Prostate gland (tissue), 2 donors: ENCODE measurements around the gene SYT14. TPM values are rescaled to one million over a fixed set of nuclear protein-coding genes. Genes with fewer than 3 reads are reported as not detected.

Source experiments
- DNase-seq: peaks from one replicate; pipeline ENCODE4 v3.0.0-alpha.2; 2019; ENCODE audit warnings: low spot score
- H3K27ac ChIP-seq, 2 donors: fragments of 200-600 bp; sonication (generic); 2 replicates each; pipeline ENCODE4 v1.5.1; 2017 to 2019
- H3K27me3 ChIP-seq: fragments of 200-600 bp; sonication (generic); replicated peaks from 2 replicates; pipeline ENCODE4 v1.5.1; 2019; ENCODE audit not compliant: insufficient read depth
- H3K36me3 ChIP-seq, 2 donors: fragments of 200-600 bp; sonication (generic); 1 replicate in 1 of 2; 2 replicates in 1 of 2; pipeline versions ENCODE4 v1.5.1 to v1.8.1; 2017 to 2019
- H3K4me1 ChIP-seq: fragments of 200-600 bp; sonication (generic); replicated peaks from 2 replicates; pipeline ENCODE4 v1.5.1; 2019
- H3K4me3 ChIP-seq, 2 donors: fragments of 200-600 bp; sonication (generic); 2 replicates each; pipeline ENCODE4 v1.5.1; 2017 to 2019
- H3K9me3 ChIP-seq: fragments of 200-600 bp; sonication (generic); 2 replicates; pipeline ENCODE4 v1.5.1; 2017
- POLR2A ChIP-seq: fragments of 450-650 bp; IDR thresholded peaks from one replicate; pipeline ENCODE4 v1.6.1; 2016; ENCODE audit warnings: antibody characterized with exemption, mild to moderate bottlenecking
- POLR2AphosphoS5 ChIP-seq: sonication (generic); formaldehyde crosslinking; IDR thresholded peaks from one replicate; pipeline ENCODE4 v1.6.1; 2017; ENCODE audit warnings: antibody characterized with exemption
- whole genome bisulfite sequencing: methylation state at CpG from one replicate; pipeline ENCODE4 v1.1.5; 2018; 5-methylcytosine and 5-hydroxymethylcytosine counted together
- intact Hi-C: fragments of 100-400 bp; cut with DNase I; formaldehyde crosslinking; loops from one replicate; pipeline ENCODE4 v1.14.2; 2022
- total RNA-seq, 2 donors: library from RNA; depleted of rRNA; stranded (reverse); fragments of >200 nt; gene quantifications; one replicate each; pipeline ENCODE4 v1.1.0, GENCODE V29; 2016
- TF ChIP-seq, protein P1 (sequence below), 4 experiments: fragments of 200-600 bp in 2 of 4; fragments of 450-650 bp in 2 of 4; sonication (generic) in 2 of 4; IDR thresholded peaks; 1 replicate in 3 of 4; 2 replicates in 1 of 4; pipeline ENCODE4 v1.5.1; 2016 to 2019; ENCODE audit warnings: antibody characterized with exemption in 4 of 4, mild to moderate bottlenecking in 2 of 4, moderate library complexity in 2 of 4

Gene SYT14
- total RNA-seq, 2 donors from 2014 or later, result 0.41 to 6.0 TPM

DNA sequence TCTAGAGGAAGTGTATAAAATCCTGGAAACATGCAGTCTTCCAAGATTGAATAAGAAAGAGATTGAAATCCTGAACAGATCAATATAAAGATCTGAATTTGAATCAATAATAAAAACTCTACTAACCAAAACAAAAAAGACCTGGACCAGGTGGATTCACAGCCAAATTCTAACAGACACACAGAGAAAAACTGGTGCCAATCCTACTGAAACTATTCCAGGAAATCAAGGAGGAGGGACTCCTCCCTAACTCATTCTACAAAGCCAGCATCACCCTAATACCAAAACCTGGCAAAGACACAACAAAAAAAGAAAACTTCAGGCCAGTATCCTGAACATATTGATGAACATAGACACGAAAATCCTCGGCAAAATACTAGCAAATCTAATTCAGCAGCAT is 58.3 kb downstream of the SYT14 start:
- intact Hi-C loops, result no loop called here
- Histone ChIP-seq H3K4me3 (no peak overlapping the region), H3K27ac (no peak overlapping the region), H3K9me3 (no peaks in the 10 kb centered on the region), H3K4me1 (no peaks in the 10 kb centered on the region), H3K36me3 (no peaks in the 10 kb centered on the region), H3K27me3 (peaks cover 3% of the 10 kb centered on the region)
- DNase-seq, result no peak
- WGBS, result 69% methylated on average over 2 of the region's 2 CpGs
- TF ChIP-seq POLR2AphosphoS5, result no peak
- TF ChIP-seq, protein P1, sequence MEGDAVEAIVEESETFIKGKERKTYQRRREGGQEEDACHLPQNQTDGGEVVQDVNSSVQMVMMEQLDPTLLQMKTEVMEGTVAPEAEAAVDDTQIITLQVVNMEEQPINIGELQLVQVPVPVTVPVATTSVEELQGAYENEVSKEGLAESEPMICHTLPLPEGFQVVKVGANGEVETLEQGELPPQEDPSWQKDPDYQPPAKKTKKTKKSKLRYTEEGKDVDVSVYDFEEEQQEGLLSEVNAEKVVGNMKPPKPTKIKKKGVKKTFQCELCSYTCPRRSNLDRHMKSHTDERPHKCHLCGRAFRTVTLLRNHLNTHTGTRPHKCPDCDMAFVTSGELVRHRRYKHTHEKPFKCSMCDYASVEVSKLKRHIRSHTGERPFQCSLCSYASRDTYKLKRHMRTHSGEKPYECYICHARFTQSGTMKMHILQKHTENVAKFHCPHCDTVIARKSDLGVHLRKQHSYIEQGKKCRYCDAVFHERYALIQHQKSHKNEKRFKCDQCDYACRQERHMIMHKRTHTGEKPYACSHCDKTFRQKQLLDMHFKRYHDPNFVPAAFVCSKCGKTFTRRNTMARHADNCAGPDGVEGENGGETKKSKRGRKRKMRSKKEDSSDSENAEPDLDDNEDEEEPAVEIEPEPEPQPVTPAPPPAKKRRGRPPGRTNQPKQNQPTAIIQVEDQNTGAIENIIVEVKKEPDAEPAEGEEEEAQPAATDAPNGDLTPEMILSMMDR (IDR thresholded peaks at IDR 0.05), result no peak
- TF ChIP-seq POLR2A, result no peak

DNA sequence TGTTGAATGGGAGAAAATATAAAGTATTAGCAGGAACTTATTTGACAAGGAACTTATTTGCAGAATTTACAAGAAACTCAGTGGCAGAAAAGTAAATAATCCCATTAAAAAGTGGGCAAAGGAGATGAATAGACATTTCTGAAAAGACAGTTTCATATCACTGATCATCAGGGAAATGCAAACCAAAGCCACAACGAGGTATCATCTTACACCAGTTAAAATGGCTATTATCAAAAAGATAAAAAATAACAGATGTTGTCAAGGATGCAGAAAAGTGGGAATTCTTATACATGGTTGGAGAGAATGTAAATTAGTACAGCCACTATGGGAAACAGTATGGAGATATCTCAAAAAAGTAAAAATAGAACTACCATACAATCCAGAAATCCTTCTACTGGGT is 61.0 kb downstream of the SYT14 start:
- 25% methylated on average over 1 of the region's 1 CpG for WGBS
- TF ChIP-seq POLR2A (no peak), POLR2AphosphoS5 (no peak)
- TF ChIP-seq, protein P1 (IDR thresholded peaks at IDR 0.05), result no peak

DNA sequence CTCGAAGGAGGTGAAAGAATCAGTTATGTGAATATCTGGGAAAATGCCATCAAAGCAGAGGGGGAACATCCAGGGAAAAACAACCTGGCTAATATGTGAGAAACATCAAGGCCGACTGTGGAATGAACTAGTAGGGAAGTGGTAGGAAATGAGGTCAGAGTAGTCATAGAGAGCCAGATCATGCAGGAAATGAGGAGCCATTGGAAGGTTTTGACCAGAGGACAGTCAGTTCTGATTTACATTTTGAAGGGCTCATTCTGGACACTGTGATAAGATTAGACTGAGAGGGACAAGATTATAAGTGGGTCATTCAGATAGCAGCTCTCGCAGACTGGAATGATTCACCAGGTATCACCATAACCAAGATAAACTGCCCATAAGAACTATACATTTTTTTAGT is 63.7 kb downstream of the SYT14 start:
- Histone ChIP-seq H3K4me1 (no peaks in the 10 kb centered on the region), H3K27ac (no peak overlapping the region), H3K9me3 (no peaks in the 10 kb centered on the region), H3K4me3 (no peak overlapping the region), H3K27me3 (no peaks in the 10 kb centered on the region), H3K36me3 (no peaks in the 10 kb centered on the region)
- TF ChIP-seq POLR2A, result no peak
- TF ChIP-seq, protein P1 (IDR thresholded peaks at IDR 0.05), result no peak
- TF ChIP-seq POLR2AphosphoS5, result no peak
- DNase-seq, result no peak
- intact Hi-C loops, result no loop called here
- whole genome bisulfite sequencing, result 72% methylated on average over 3 of the region's 3 CpGs

More for the DNA sequence above, 61.0 kb downstream of the SYT14 start:
- H3K4me3 ChIP-seq, result no peak overlapping the region
- intact Hi-C loops, result no loop called here
- DNase-seq, result no peak
- peaks cover 1% of the 10 kb centered on the region for H3K27me3 ChIP-seq
- no peaks in the 10 kb centered on the region for H3K9me3 ChIP-seq
- no peak overlapping the region for H3K27ac ChIP-seq
- H3K4me1 ChIP-seq, result no peaks in the 10 kb centered on the region
- no peaks in the 10 kb centered on the region for H3K36me3 ChIP-seq

DNA sequence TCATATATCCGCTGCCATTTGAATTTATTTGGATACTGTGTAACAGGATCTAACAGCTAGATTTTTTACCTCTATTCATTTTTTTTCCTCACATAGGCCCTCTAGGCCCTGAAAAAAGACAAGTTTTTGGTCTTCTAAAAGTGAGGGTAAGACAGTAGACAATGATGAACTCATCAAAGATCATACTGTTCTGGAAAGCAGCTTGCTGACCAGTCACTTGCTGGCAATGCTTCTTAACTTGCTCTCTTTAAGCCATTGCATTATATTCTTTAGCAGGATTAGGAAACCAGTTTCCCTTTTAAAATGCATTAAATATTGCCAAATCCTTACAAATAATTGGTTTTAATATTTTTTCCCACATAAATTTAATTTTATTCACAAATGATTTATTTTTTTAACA is 65.5 kb downstream of the SYT14 start:
- WGBS, result 66% methylated on average over 1 of the region's 1 CpG
- no peak overlapping the region for H3K27ac ChIP-seq
- no peaks in the 10 kb centered on the region for H3K27me3 ChIP-seq
- intact Hi-C loops, result no loop called here
- H3K4me3 ChIP-seq, result no peak overlapping the region
- no peaks in the 10 kb centered on the region for H3K9me3 ChIP-seq
- no peak for DNase-seq
- TF ChIP-seq, protein P1 (IDR thresholded peaks at IDR 0.05), result no peak
- TF ChIP-seq POLR2A, result no peak
- no peak for TF ChIP-seq POLR2AphosphoS5
- H3K4me1 ChIP-seq, result no peaks in the 10 kb centered on the region
- no peaks in the 10 kb centered on the region for H3K36me3 ChIP-seq

DNA sequence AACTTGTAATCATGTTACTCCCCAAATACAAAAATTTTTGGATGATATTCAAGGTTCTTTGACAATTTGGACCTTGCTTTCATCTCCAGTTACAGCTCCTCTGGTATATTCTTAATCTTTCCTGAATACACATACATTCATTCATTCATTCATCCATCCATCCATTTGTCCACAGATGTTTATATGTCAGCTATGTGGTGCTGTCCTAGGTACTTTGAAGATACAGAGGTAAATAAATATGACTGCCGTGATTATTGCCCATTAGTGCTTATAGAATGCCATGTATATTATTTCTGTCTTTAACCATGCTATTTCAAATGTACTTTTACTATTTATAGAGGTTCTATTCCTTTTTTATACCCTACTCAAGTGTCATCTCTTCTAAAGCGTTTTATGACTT is 72.1 kb downstream of the SYT14 start:
- WGBS, result 94% methylated on average over 2 of the region's 2 CpGs
- H3K4me1 ChIP-seq, result no peaks in the 10 kb centered on the region
- H3K36me3 ChIP-seq, result no peaks in the 10 kb centered on the region
- no peak overlapping the region for H3K4me3 ChIP-seq
- DNase-seq, result no peak
- intact Hi-C loops, result no loop called here
- TF ChIP-seq POLR2A, result no peak
- H3K27ac ChIP-seq, result no peak overlapping the region
- no peaks in the 10 kb centered on the region for H3K27me3 ChIP-seq
- no peaks in the 10 kb centered on the region for H3K9me3 ChIP-seq
